Measurements from ENCODE around the gene CHRNA3.

Gene CHRNA3

GRCh38 chr15:78635346-78635745 lies 14.6 kb upstream of the CHRNA3 start:
- FAIRE-seq: no peak

- FAIRE-seq: no peak
Measured at GRCh38 chr15:78634210-78635145, 13.7 kb upstream of the CHRNA3 start.

GRCh38 chr15:78633348-78633747 lies 12.6 kb upstream of the CHRNA3 start:
- FAIRE-seq: no peak

GRCh38 chr15:78630886-78631633 lies 10.3 kb upstream of the CHRNA3 start:
- no peak for FAIRE-seq

GRCh38 chr15:78629716-78630065 lies 8.9 kb upstream of the CHRNA3 start:
- no peak for FAIRE-seq

GRCh38 chr15:78629031-78629715 lies 8.4 kb upstream of the CHRNA3 start:
- no peak for FAIRE-seq

GRCh38 chr15:78628227-78628626 lies 7.4 kb upstream of the CHRNA3 start:
- FAIRE-seq: no peak

- no peak for FAIRE-seq
Measured at GRCh38 chr15:78627348-78627747, 6.6 kb upstream of the CHRNA3 start.

- no peak for FAIRE-seq
Measured at GRCh38 chr15:78626381-78626995, 5.7 kb upstream of the CHRNA3 start.

- no peak for FAIRE-seq
Measured at GRCh38 chr15:78625606-78626280, 4.9 kb upstream of the CHRNA3 start.

GRCh38 chr15:78624651-78625590 lies 4.1 kb upstream of the CHRNA3 start:
- no peak for FAIRE-seq

GRCh38 chr15:78623786-78624497 lies 3.1 kb upstream of the CHRNA3 start:
- no peak for FAIRE-seq

GRCh38 chr15:78621810-78622402 lies 1.1 kb upstream of the CHRNA3 start:
- no peak for FAIRE-seq

- no peak for FAIRE-seq
Measured at GRCh38 chr15:78620021-78620526, 722 bp downstream of the CHRNA3 start.

GRCh38 chr15:78619022-78619950 lies 1.5 kb downstream of the CHRNA3 start:
- FAIRE-seq: no peak

- FAIRE-seq: peak; percentile 78
Measured at GRCh38 chr15:78618490-78618934, 2.3 kb downstream of the CHRNA3 start.

GRCh38 chr15:78618064-78618463 lies 2.7 kb downstream of the CHRNA3 start:
- FAIRE-seq: no peak

- no peak for FAIRE-seq
Measured at GRCh38 chr15:78617516-78617915, 3.3 kb downstream of the CHRNA3 start.

GRCh38 chr15:78617076-78617475 lies 3.7 kb downstream of the CHRNA3 start:
- no peak for FAIRE-seq
